Myometrial cell (primary cell): Measurements from ENCODE around the gene CCDC148. TPM values are rescaled to one million over a fixed set of nuclear protein-coding genes. Genes with fewer than 3 reads are reported as not detected.

Source experiments
- total RNA-seq: library from RNA; depleted of rRNA; stranded (reverse); fragments of >200 nt; gene quantifications from 2 replicates; pipeline ENCODE4 v1.2.3, GENCODE V29; 2015

CCDC148 gene
- 0.71 TPM in 1 of 2 replicates, not detected in the other for total RNA-seq

DNA sequence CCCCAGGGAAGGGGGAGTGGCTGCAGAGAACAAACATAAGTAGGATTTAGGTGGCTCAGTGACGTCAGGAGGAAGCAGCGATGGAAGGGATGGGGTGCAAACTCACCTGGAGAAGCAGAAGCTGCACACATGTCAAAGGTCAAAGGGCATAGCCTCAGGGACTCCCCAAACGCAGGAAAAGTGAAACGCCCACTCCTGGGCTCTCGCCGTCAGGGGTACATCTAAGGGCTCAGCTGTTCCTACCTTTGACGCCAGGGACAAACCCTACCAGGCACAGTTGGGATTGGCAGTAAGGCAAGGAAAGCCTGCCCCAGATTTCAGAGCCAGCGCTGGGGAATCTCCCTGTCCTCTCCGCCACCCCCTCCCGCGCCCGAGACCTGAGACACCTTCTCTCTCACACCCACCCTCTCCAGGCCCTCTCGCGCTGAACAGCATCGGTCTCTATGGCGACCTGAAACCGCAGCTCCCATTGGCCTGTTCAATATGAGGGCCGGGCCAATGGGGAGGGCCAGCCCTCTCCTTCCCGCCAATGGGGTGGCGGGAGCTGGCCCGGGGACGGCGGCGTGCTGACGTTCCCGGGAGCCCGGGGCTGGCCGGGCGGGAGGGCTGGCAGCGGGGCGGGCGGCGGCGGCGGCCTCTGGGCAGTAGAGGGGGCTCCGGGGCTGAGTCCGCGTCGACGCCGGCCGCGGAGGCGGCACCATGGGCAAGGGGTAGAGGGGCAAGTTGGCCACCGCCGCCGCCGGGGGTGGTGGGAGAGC, at the start of gene CCDC148, which contains the start of gene PKP4:
Gene CCDC148 (minus strand): TSS at position 445 of the 758 bp plus-strand sequence. CDS start 314 bp downstream, at position 131.
Gene PKP4 (plus strand): TSS at position 644 of the 758 bp plus-strand sequence. CDS start 76,233 bp downstream, outside the sequence.

Other genes with a start within 250 kb of the CCDC148 start
- gene PKP4, start 199 bp upstream of the CCDC148 start, total RNA-seq: 17.2 and 24.5 TPM in 2 replicates